Activated gamma-delta T cell treated with Interleukin-2 at 50 U/mL for 16 hours (primary cell): Measurements from ENCODE around the gene RTP1.
"Not testable (repeated sequence)": the region's sequence is repeated elsewhere in the genome, so short reads cannot be mapped to it uniquely, and the experiment has no call there.

Experiments used
- DNase-seq: peaks from one replicate; pipeline ENCODE4 v3.0.0-alpha.2; 2020

RTP1 gene

DNA sequence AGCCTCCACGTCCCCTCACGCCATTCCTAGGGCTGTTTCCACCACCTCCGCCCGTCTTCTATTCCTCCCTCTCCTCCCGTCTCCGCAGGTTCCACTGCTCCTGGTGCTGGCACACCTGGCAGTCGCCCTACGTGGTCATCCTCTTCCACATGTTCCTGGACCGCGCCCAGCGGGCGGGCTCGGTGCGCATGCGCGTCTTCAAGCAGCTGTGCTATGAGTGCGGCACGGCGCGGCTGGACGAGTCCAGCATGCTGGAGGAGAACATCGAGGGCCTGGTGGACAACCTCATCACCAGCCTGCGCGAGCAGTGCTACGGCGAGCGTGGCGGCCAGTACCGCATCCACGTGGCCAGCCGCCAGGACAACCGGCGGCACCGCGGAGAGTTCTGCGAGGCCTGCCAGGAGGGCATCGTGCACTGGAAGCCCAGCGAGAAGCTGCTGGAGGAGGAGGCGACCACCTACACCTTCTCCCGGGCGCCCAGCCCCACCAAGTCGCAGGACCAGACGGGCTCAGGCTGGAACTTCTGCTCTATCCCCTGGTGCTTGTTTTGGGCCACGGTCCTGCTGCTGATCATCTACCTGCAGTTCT, 2.3 kb downstream of the RTP1 start:
- not testable (repeated sequence) for DNase-seq

DNA sequence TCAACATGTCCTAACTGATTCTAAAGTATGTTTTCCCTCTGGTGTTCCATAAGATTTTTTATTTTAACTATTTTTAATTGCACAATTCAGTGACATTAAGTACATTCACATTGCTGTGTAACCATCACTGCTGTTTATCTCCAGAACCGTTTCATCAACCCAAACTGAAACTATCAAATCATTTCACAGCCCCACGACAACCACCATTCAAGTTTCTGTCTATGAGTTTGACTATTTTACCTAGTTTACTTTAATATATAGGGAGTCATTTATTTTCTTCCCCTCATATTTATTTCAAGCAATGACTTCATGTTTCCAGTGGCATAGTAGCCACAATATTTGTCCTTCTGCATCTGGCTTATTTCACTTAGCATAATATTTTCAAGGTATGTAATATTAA, 8.4 kb downstream of the RTP1 start:
- DNase-seq: no peak

- DNase-seq: no peak
Measured at GRCh38 chr3:187207062-187207461, 9.8 kb downstream of the RTP1 start.

GRCh38 chr3:187207624-187208023, 10.3 kb downstream of the RTP1 start:
- no peak for DNase-seq

- no peak for DNase-seq
Measured at GRCh38 chr3:187208159-187208558, 10.9 kb downstream of the RTP1 start.

- DNase-seq: no peak
Measured at GRCh38 chr3:187209491-187209890, 12.2 kb downstream of the RTP1 start.

GRCh38 chr3:187210091-187210490, 12.8 kb downstream of the RTP1 start:
- no peak for DNase-seq

- DNase-seq: no peak
Measured at GRCh38 chr3:187210545-187211327, 13.4 kb downstream of the RTP1 start.

DNA sequence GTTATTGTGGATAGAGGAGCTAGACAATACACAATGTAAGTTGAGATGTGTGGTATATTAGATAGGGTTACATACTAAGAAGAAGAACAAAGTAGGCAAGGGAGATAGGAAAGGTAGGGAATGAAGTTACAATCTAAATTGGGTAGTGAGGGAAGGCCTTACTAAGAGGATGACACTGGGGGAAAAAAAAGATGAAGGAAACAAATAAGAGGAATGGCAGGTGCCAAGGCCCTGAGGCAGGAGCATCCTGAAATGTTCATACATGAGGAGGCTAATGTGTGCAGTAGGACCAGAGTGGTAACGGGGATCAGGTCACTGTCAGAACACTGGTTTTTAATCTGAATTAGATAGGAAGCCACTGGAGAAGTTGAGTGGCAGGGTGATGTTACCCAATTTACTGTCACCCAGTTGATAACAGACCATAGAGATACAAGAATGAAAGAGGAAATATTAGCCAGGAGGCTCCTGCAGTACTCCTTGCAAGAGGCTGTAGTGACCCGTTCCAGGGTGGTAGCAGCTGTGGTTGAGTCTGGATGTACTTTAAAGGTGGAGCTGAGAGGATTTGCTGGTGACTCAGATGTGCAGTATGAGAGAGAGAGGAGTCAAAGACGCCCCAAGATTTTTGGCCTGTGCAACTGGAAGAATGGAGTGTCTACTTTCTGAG, 14.4 kb downstream of the RTP1 start:
- DNase-seq: no peak

- DNase-seq: no peak
Measured at GRCh38 chr3:187212196-187212545, 14.9 kb downstream of the RTP1 start.

- DNase-seq: no peak
Measured at GRCh38 chr3:187212705-187213104, 15.4 kb downstream of the RTP1 start.

DNA sequence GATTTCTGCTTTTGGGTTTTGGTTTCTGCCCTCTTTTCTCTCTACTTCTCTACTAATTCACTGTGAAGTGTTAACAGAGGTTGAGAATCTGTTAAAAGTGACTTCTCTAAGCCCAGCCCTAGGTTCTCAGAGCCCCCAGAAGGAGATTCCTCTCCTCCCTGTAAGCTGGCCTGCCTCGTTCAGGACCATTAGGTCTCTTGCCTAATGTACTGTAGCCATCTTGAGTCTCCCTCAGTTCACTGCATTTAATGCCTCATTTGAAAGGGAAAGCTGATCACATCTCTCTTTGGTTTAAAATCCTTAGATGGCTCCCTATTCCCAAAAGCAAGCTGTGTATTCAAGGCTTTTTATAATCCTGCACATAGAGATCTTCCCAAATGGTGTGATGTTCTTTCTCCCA, 16.3 kb downstream of the RTP1 start:
- DNase-seq: no peak

GRCh38 chr3:187215460-187215859, 18.2 kb downstream of the RTP1 start:
- DNase-seq: no peak

GRCh38 chr3:187222801-187223200, 25.5 kb downstream of the RTP1 start:
- no peak for DNase-seq

DNA sequence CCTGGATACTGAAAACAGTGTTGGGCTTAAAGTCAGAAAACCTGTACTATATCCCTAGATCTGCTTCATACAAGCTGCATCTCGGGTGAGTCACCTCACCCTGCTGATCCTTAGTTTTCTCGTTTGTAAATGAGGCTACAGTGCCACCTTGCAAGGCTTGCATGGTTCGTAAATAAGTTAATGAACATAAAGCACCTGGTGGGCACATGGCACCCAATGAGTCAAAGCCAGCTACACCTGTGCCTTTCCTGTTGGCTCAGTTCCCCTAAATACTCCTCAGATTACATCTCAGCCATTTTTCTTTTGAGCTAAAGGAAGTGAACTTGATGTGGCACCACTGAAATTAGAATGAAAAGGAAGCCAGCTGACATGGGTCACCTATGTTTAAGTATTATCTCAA, 26.5 kb downstream of the RTP1 start:
- DNase-seq: no peak

DNA sequence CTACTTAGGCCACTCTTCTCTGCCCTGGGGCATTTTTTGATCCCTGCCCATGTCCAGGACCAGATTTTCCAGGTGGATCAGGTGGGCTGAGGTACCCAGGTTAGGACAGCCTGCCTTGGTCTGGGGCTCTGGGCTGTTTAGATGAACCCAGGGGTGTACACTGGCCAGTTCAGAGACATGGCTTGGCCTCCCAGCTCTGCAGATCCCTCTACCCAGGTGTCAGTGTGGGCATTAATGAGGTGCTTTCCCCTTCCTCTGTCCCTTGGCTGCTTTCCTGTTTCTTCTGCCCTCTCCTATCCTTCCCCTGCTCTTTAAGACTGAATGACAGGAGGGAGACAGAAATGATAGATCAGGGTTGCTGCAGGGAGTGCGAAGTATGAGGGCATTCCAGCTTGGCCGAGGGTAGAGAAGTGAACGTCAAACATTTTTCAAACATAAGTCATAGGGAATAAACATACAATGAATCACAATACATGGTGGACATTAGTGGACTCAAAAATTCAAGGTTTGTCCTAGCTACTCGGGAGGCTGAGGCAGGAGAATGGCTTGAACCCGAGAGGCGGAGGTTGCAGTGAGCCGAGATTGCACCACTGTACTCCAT, 30.5 kb downstream of the RTP1 start:
- no peak for DNase-seq

- no peak for DNase-seq
Measured at GRCh38 chr3:187228740-187229139, 31.5 kb downstream of the RTP1 start.

GRCh38 chr3:187230011-187230410, 32.7 kb downstream of the RTP1 start:
- no peak for DNase-seq

GRCh38 chr3:187236962-187237361, 39.7 kb downstream of the RTP1 start:
- no peak for DNase-seq

GRCh38 chr3:187237741-187238140, 40.5 kb downstream of the RTP1 start:
- DNase-seq: no peak

- DNase-seq: no peak
Measured at GRCh38 chr3:187238239-187238638, 41.0 kb downstream of the RTP1 start.

DNA sequence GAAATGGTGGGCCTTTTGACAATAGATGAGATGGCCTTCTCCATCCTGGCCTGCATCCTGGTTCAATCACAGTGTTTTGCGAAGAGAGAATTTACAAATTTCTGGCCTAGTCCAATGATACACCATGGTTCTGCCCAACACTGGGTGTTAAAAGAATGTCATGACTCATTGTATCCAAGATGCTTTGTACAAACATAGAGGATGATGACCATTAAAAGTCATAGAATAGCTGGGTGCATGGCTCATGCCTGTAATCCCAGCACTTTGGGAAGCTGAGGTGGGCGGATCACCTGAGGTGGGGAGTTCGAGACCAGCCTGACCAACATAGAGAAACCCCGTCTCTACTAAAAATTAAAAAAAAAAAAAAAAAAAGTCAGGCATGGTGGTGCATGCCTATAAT, 41.5 kb downstream of the RTP1 start:
- DNase-seq: not testable (repeated sequence)

- DNase-seq: no peak
Measured at GRCh38 chr3:187242435-187242834, 45.1 kb downstream of the RTP1 start.

GRCh38 chr3:187242900-187243299, 45.6 kb downstream of the RTP1 start:
- no peak for DNase-seq
